HFF-Myc (cell line): ENCODE measurements around the gene SYNDIG1L.

Source experiments
- DNase-seq: peaks from one replicate; pipeline ENCODE4 v3.0.0-alpha.2; 2011; ENCODE audit warnings: low read depth; ENCODE audit errors: extremely low read depth
- H3K4me3 ChIP-seq: replicated peaks from 2 replicates; pipeline ENCODE4 v1.5.1; 2011; ENCODE audit warnings: low read depth, mild to moderate bottlenecking, control low read depth, low read length
- CTCF ChIP-seq: IDR thresholded peaks from 2 replicates; pipeline ENCODE4 v1.5.1; 2012; ENCODE audit warnings: mild to moderate bottlenecking, low read depth, low read length, control low read depth; ENCODE audit errors: missing control alignments

The SYNDIG1L gene

DNA sequence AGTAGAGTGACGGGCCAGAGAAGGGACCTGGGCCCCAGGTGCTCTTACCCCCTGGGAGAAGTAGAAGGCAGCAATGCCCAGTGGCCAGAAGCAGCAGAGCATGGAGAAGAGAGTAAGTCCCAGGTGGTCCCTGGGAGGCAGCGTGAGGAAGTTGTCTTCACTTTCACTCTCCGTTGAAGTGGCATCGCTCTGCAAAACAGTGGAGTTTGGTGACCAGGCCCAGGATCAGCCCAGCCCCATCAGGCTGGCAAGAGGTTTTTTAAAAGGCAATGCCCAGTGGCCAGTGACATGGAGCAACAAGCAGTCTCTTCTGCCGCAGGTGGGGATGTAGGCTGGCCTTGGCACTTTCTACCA, 18.2 kb downstream of the SYNDIG1L start:
- DNase-seq: no peak
- H3K4me3 ChIP-seq: no peak overlapping the region
- TF ChIP-seq CTCF: no peak

DNA sequence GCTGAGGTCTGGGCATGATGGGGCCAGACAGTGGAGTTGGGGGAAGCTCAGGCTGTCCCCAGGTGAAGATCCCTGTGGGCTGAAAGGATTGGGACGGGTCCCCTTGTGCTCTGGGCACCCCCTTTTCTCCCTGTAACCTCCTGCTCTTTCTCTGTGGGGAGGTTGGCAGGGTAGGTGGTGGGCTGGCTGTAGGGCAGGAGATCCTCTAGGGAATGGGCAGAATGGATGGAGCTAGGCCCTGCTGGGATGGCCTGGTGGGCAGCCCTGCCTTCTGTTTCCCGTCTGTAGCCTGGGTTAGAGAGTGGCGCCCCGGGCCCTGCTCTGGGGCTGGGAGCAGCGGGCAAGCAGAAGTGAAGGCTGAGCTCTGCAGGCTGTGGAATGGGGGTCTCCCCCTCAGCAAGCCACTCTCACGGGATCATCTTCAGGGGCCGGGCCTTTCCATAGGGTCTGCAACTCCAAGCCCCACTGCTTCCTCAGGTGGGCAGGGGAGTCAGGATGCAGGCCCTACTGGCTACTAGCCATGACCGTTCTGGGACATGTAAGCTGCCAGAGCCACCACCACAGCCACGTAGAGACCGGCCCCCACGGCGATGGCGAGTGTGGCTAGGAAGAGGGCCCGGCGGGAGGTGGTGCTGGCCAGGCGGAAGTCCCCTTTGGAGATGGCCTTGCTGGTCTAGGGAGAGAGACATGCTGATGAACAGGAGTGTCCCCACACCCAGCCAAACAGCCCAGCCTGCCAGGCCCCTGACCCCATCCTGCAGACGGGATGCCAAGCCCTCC, 18.8 kb downstream of the SYNDIG1L start:
- TF ChIP-seq CTCF: no peak
- H3K4me3 ChIP-seq: no peak overlapping the region
- no peak for DNase-seq

DNA sequence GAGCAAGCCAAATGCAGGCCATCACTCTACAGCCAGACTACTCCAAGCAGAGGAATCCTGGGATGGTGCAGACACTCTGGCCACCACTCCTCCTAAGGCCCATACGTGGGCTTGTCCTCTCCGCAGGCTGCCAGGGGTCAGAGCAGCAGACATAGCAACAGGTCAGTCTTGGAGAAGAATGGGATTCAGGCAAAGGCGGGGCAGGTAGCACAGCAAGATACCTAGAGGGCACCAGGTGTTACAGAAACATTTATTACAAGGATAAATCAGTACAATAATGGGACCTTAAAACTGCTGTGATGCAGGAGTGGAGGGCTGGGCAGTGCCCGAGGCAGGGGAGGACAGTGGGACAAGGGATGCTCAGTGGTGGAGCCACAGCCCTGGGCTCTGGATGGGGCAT, 20.3 kb downstream of the SYNDIG1L start:
- TF ChIP-seq CTCF: no peak
- H3K4me3 ChIP-seq: no peak overlapping the region
- no peak for DNase-seq

DNA sequence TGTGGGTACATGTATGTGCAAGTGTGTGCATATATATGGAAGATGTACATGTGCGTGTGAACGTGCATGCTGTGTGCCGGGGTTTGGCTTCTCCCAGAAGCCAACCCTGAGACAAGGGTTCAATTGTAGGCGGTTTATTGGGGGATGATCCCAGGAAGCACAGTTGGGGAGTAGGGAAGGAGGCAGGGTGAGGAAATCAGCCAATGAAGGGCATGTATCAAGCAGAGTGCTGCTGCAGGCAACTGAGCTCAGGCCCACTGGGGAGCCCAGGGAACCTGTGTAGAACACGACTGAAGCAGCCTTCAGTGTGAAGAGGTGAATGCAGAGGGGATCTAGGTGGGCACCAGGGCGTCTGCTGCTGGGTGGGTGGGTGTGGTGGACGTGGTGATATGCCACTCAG, 21.6 kb downstream of the SYNDIG1L start:
- H3K4me3 ChIP-seq: no peak overlapping the region
- TF ChIP-seq CTCF: no peak
- DNase-seq: no peak

DNA sequence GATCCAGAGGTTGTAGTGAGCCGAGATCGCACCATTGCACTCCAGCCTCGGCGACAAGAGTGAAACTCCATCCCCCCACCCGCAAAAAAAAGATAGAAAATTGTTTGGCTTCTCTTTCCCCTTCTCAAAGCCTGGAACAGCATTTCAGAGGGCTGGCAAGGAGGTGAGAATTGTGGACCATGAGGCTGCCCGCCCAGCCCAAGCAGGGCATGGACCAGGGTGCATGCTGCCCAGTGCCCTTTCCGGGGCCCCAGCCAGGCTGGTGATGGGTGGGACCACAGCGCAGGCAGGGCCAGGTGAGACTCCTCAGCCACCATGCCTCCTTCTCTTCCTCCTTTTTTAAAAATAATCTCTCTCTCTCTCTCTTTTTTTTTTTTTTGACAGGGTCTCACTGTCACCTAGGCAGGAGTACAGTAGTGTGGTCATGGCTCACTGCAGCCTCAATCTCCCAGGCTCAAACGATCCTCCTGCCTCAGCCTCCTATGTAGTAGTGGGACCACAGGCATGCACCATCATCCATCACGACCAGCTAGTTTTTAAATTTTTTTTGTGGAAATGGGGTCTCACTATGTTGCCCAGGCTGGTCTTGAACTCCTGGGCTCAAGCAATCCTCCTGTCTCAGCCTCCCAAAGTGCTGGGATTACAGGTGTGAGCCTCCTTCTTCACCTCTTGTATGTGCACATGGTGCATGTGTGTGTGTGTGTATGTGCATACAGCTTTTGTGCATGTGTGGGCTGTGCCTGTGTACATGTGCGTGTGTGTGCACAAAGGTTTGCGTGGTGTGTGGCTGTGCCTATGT, 22.2 kb downstream of the SYNDIG1L start:
- TF ChIP-seq CTCF: no peak
- no peak for DNase-seq
- H3K4me3 ChIP-seq: no peak overlapping the region

GRCh38 chr14:74402401-74403251, 23.4 kb downstream of the SYNDIG1L start:
- no peak overlapping the region for H3K4me3 ChIP-seq
- no peak for DNase-seq
- TF ChIP-seq CTCF: no peak
